ENCODE measurements around the gene MGAT3.

Gene MGAT3

DNA sequence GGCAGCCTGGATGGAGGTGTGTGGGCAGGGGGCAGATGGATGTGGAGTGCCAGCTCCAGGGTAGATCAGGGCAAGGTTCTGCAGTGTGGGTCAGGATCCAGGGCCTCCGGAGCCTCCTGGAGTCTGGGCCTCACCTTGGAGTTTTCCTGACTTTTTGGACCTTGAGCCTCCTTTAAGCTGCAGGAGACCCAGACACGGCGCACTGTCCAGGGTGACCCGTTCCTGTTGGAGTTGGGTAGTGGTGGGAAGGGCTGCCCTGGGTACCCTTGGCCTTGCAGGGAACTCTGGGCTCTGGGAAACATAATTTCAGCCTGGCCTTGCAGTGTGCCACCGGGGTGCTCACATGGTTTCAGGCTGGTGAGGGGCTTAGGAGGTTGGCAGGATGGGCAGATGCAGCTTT, 17.0 kb downstream of the MGAT3 start:
- peak; percentile 31 for DNase-seq

DNA sequence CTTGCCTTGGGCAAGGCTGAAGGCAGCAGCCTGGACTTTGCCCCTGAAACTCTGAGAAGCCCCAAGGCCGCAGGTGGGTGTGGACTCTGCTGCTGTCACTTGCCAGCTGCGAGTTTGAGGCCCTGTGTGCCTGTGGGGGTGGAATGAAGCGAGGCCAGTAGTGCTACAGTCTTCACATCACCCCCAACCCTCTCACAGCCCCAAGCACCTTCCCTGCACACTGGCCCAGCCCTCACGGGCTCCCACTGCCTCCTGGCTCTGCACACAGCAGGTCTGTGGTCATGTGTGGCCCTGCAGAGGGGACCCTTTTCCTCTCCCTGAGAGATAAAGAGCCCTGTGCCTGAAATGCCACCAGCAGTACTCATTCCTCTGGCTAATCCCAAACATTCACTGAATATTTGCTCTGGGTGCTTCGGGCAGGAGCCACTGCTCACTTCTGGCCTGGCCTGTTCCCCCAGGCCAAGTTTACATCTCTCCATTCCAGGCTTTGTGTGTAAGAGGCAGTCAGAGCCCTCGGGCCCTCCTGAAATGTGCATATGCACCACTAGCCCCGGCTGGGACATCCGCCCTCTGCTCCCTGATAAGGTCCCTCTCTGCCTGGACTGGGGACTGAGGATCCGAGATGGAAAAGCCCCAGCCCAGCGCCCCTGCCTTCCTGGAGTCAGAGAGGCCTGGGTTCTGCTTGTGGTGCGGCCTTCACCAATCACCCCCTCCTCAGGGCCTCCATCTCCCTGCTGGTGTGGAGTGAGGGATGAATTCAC, 17.7 kb downstream of the MGAT3 start:
- no peak for DNase-seq

- DNase-seq = no peak
Observed at GRCh38 chr22:39475337-39475736, 18.5 kb downstream of the MGAT3 start.

DNA sequence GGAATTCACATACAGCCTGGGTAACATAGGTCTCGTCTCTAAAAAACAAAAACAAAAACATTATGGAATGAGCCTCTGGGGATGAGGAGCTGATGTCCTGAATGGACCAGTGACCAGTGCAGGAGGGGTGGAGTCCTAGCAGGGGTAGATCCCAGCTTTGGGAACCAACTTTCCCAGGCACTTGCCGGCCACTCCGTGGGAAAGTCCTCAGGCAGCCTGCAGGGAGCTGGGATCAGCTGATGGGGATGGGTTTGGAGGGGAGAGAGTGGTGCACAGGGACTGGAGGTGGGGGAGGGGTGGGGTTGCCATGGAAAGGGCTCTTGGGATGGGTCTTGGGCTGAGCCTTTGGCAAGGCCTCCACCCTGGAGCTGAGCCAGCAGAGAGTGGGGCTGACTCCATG, 19.1 kb downstream of the MGAT3 start:
- DNase-seq = no peak

DNA sequence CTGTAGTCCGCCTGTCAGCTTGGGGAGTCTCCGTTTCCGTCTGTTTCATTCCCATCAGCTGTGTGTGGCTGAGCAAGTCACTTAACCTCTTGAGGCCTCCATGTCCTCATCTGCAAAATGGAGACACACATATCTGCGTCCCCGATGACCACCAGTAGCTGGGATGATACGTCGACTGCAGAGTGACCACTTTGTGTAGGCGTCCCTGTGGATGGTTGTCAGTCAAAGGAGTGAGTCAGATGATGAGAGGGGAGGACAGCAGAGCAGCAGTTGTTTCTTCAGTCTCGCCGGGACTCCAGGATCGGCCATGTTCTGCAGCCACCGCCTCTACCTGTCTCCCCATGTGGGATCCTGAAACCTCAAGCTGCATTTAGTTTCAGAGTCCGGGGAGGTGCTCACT, 19.9 kb downstream of the MGAT3 start:
- DNase-seq = no peak

DNA sequence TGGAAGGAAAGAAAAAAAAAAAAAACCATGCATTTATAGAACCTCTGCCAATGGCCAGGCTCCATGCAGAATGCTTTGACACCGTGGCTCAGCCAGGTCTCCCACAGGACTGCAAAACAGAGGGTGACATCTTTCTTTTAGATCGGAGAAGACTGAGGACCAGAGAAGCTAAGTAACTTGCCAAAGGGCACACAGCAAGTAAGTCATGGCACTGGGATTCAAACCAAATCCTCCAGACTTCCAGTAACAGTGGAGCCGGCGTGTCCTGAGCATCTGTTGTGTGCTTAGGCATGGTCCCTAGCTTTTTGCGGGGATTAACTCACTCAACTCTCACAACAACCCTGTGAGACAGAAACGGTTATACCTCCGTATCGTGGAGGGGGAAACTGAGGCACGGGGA, 20.7 kb downstream of the MGAT3 start:
- DNase-seq = no peak

DNA sequence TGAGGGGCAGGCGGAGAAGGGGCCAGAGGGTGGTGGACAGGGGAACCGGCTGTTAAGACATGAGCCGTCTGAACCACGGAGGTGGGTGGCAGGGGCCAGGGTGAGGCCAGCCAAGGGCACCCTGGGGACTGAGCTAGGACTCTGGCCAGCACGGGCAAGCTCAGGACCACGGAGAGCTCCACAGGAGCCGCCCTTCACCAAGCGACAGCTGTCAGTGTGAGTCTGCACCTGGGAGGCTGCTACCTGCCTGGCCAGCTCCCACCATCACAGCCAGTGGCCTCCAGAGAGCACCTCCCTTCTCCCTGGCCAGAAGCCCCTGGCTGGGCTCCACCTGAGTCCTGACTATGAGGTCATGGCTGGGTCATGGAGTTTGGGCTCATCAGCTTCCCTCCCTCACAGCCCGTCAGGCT, 21.6 kb downstream of the MGAT3 start:
- peak; percentile 8 for DNase-seq

- DNase-seq = no peak
Observed at GRCh38 chr22:39479254-39479653, 22.4 kb downstream of the MGAT3 start.

- peak; percentile 10 for DNase-seq
Observed at GRCh38 chr22:39480557-39480956, 23.7 kb downstream of the MGAT3 start.

- DNase-seq = no peak
Observed at GRCh38 chr22:39481054-39481453, 24.2 kb downstream of the MGAT3 start.

- no peak for DNase-seq
Observed at GRCh38 chr22:39481595-39481994, 24.8 kb downstream of the MGAT3 start.

- no peak for DNase-seq
Observed at GRCh38 chr22:39482768-39483167, 26.0 kb downstream of the MGAT3 start.

- DNase-seq = no peak
Observed at GRCh38 chr22:39486951-39487825, 30.4 kb downstream of the MGAT3 start.

DNA sequence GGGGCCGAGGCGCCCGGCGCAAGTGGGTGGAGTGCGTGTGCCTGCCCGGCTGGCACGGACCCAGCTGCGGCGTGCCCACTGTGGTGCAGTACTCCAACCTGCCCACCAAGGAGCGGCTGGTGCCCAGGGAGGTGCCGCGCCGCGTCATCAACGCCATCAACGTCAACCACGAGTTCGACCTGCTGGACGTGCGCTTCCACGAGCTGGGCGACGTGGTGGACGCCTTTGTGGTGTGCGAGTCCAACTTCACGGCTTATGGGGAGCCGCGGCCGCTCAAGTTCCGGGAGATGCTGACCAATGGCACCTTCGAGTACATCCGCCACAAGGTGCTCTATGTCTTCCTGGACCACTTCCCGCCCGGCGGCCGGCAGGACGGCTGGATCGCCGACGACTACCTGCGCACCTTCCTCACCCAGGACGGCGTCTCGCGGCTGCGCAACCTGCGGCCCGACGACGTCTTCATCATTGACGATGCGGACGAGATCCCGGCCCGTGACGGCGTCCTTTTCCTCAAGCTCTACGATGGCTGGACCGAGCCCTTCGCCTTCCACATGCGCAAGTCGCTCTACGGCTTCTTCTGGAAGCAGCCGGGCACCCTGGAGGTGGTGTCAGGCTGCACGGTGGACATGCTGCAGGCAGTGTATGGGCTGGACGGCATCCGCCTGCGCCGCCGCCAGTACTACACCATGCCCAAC, 31.2 kb downstream of the MGAT3 start:
- no peak for DNase-seq

GRCh38 chr22:39488563-39489083, 31.8 kb downstream of the MGAT3 start:
- peak; percentile 46 for DNase-seq

GRCh38 chr22:39489094-39490068, 32.6 kb downstream of the MGAT3 start:
- DNase-seq = peak; percentile 34

GRCh38 chr22:39490135-39490798, 33.5 kb downstream of the MGAT3 start:
- peak; percentile 87 for DNase-seq

DNA sequence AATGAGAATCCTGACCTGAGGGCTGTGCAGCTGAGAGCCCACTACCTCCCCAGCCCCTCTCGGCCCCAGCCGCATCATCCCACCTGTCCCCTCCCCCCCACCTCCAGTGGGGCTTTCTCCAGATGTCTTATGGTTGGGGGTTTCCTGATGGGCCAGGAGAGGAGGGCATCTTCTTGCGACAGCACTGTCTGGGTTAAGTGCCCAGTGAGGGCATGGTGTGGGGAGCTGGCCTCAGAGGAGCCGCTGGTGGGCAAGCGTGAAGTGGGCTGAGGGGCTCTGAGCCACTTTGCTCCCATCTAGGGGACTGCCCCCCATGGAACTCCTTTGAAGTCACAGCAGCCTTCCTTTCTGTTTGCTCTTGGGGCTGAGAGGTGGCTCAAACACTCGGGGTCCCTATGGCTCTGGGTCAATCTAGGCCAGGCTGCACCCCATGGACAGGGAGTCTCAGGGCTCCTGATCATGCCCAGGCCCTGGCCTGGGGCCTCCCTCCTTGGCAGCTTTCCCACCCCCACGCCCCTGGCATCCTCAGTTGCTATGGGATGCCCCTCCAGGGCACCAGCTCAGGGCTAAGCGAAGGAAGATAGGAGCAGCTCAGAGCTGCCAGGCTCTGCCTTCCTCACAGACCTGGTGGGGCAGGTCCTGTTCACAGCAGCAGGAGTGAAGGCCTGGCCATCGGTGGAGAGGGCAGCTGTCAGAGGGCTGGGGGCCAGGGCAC, 34.3 kb downstream of the MGAT3 start:
- no peak for DNase-seq

- no peak for DNase-seq
Observed at GRCh38 chr22:39491696-39492095, 34.9 kb downstream of the MGAT3 start.

GRCh38 chr22:39492186-39492585, 35.4 kb downstream of the MGAT3 start:
- DNase-seq = no peak

DNA sequence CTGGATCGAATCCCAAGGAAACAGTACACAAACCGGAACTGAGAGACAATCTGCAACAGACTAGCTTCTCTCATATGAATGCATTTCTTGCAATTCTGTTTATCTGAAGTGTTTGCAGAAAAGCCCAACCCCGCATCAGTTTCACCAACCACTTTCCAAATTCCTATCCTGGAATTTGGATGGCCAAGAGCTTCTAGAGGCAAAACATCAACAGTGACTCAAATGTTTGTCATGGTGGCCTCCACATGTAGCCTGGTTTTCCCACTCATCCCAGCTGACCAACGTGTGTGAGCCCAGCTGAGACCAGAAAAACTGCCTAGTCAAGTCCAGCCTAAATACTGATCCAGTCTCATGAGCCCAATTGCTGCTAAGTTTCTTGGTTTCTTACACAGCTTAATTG, 36.9 kb downstream of the MGAT3 start:
- no peak for DNase-seq
